Stomach (tissue), 9 donors: ENCODE measurements around the gene HOXC4. TPM values are rescaled to one million over a fixed set of nuclear protein-coding genes. Genes with fewer than 3 reads are reported as not detected.

Experiments used
- DNase-seq, 2 donors: peaks; one replicate each; pipeline versions ENCODE4 v3.0.0 to v3.0.0-alpha.2; 2013 to 2019
- H3K27ac ChIP-seq, 5 donors: fragments of 200-600 bp in 4 of 5; sonication (generic) in 4 of 5; one replicate each; pipeline ENCODE4 v1.5.1; 2013 to 2019; ENCODE audit warnings: mild to moderate bottlenecking in 1 of 5, moderate library complexity in 1 of 5
- H3K27me3 ChIP-seq, 3 donors: fragments of 200-600 bp; sonication (generic); one replicate each; pipeline ENCODE4 v1.5.1; 2017 to 2019; ENCODE audit warnings: mixed run types in 1 of 3
- H3K36me3 ChIP-seq, 4 donors: fragments of 200-600 bp; sonication (generic); 1 replicate in 3 of 4; 2 replicates in 1 of 4; pipeline ENCODE4 v1.5.1; 2016 to 2019
- H3K4me1 ChIP-seq, 4 donors: fragments of 200-600 bp; sonication (generic); one replicate each; pipeline ENCODE4 v1.5.1; 2016 to 2019
- H3K4me3 ChIP-seq, 4 donors: fragments of 200-600 bp; sonication (generic) in 3 of 4; one replicate each; pipeline ENCODE4 v1.5.1; 2016 to 2019; ENCODE audit warnings: mild to moderate bottlenecking in 1 of 4
- H3K9me3 ChIP-seq, 4 donors: fragments of 200-600 bp; sonication (generic); one replicate each; pipeline ENCODE4 v1.5.1; 2016 to 2019
- CTCF ChIP-seq, 7 experiments: fragments of 450-650 bp in 4 of 7; fragments of 200-600 bp in 3 of 7; sonication (generic) in 3 of 7; IDR thresholded peaks; one replicate each; pipeline ENCODE4 v1.5.1; 2016 to 2019; ENCODE audit warnings: antibody characterized with exemption in 7 of 7, control low read depth in 2 of 7, mild to moderate bottlenecking in 1 of 7
- EP300 ChIP-seq: sonication (generic); formaldehyde crosslinking; IDR thresholded peaks from one replicate; pipeline ENCODE4 v1.6.1; 2017; ENCODE audit warnings: antibody characterized with exemption
- POLR2A ChIP-seq, 4 donors: fragments of 450-650 bp; IDR thresholded peaks; one replicate each; pipeline ENCODE4 v1.6.1; 2016; ENCODE audit warnings: antibody characterized with exemption in 4 of 4, control low read depth in 2 of 4, mild to moderate bottlenecking in 1 of 4, moderate library complexity in 1 of 4
- POLR2AphosphoS5 ChIP-seq, 3 donors: sonication (generic); formaldehyde crosslinking; IDR thresholded peaks; one replicate each; pipeline ENCODE4 v1.6.1; 2016; ENCODE audit warnings: antibody characterized with exemption in 3 of 3
- WGBS, 5 donors: extraction: QIAGEN DNeasy Blood & Tissue Kit in 3 of 5; methylation state at CpG; one replicate each; pipeline versions ENCODE4 v1.1.5 to v1.1.7; 2013 to 2018; 5-methylcytosine and 5-hydroxymethylcytosine counted together
- intact Hi-C: fragments of 100-400 bp; cut with DNase I; formaldehyde crosslinking; loops from one replicate; pipeline ENCODE4 v1.15.1; 2023; ENCODE audit warnings: low total_unique reads
- polyA plus RNA-seq, 3 donors: library from polyadenylated mRNA; stranded (reverse); fragments of 200-250 nt; gene quantifications; one replicate each; pipeline ENCODE4 v1.2.3, GENCODE V29; 2013
- total RNA-seq, 5 donors: library from RNA; depleted of rRNA; stranded (reverse); fragments of >200 nt; gene quantifications; one replicate each; pipeline versions ENCODE4 v1.1.0 to v1.2.3, GENCODE V29; 2014 to 2016
- donor health status: healthy with polysubstance abuse.
- donor health status: Bipolar disorder and iron deficiency.
- donor health status: healthy.

Gene HOXC4
- total and polyA plus RNA-seq, 8 donors = 0.92 to 3.7 (median 2.6) TPM; not detected in 3

GRCh38 chr12:54024581-54025305 is 28.9 kb upstream of the HOXC4 start:
- Histone ChIP-seq H3K9me3 (no peaks in the 10 kb centered on the region), H3K4me3 (no peak overlapping the region), H3K4me1 (peaks cover 0 to 21% (median 13%) of the 10 kb centered on the region in 4 donors), H3K27me3 (peaks cover 3 to 100% (median 98%) of the 10 kb centered on the region in 3 donors), H3K27ac (no peak overlapping the region), H3K36me3 (no peaks in the 10 kb centered on the region)
- WGBS, 5 donors = 30 to 41% (median 41%) methylated on average over 5 of the region's 5 CpGs
- no peak for DNase-seq
- intact Hi-C loops = loop anchor here (5.0 kb wide), 1 partner anchor 168 kb away; no protein-coding TSS in a partner anchor
- TF ChIP-seq CTCF (IDR thresholded peaks at IDR 0.05) (no peak), POLR2A (IDR thresholded peaks at IDR 0.05) (no peak), EP300 (no peak), POLR2AphosphoS5 (IDR thresholded peaks at IDR 0.05) (no peak)

GRCh38 chr12:54025499-54026405 is 27.9 kb upstream of the HOXC4 start:
- WGBS, 5 donors = 24 to 33% (median 27%) methylated on average over 7 of the region's 7 CpGs
- intact Hi-C loops = loop anchor here (5.0 kb wide), 1 partner anchor 167 kb away; no protein-coding TSS in a partner anchor
- TF ChIP-seq POLR2AphosphoS5 (IDR thresholded peaks at IDR 0.05) = no peak
- no peak for TF ChIP-seq POLR2A (IDR thresholded peaks at IDR 0.05)
- no peak for TF ChIP-seq EP300
- TF ChIP-seq CTCF (IDR thresholded peaks at IDR 0.05) = no peak
- Histone ChIP-seq H3K4me1 (peaks cover 0 to 21% (median 11%) of the 10 kb centered on the region in 4 donors), H3K27me3 (peaks cover 3 to 100% (median 98%) of the 10 kb centered on the region in 3 donors), H3K27ac (no peak overlapping the region), H3K4me3 (no peak overlapping the region), H3K36me3 (no peaks in the 10 kb centered on the region), H3K9me3 (no peaks in the 10 kb centered on the region)
- no peak for DNase-seq

- no peak for DNase-seq
- intact Hi-C loops = loop anchor here (5.0 kb wide), 1 partner anchor 165 kb away; no protein-coding TSS in a partner anchor
- Histone ChIP-seq H3K27ac (no peak overlapping the region), H3K4me3 (no peak overlapping the region), H3K36me3 (no peaks in the 10 kb centered on the region), H3K27me3 (peaks cover 3 to 100% (median 98%) of the 10 kb centered on the region in 3 donors), H3K9me3 (no peaks in the 10 kb centered on the region), H3K4me1 (peaks cover 0 to 21% (median 11%) of the 10 kb centered on the region in 4 donors)
- TF ChIP-seq POLR2A (IDR thresholded peaks at IDR 0.05) = no peak
- WGBS, 5 donors = 19 to 26% (median 21%) methylated on average over 22 of the region's 22 CpGs
These were observed 26.8 kb upstream of the HOXC4 start for GRCh38 chr12:54026640-54027441.

GRCh38 chr12:54027442-54027786 is 26.2 kb upstream of the HOXC4 start:
- DNase-seq = no peak
- no peaks in the 10 kb centered on the region for H3K9me3 ChIP-seq
- intact Hi-C loops = loop anchor here (5.0 kb wide), 1 partner anchor 165 kb away; no protein-coding TSS in a partner anchor
- peaks cover 3 to 100% (median 97%) of the 10 kb centered on the region in 3 donors for H3K27me3 ChIP-seq
- no peak for TF ChIP-seq CTCF (IDR thresholded peaks at IDR 0.05)
- no peak for TF ChIP-seq POLR2AphosphoS5 (IDR thresholded peaks at IDR 0.05)
- TF ChIP-seq EP300 = no peak
- no peak for TF ChIP-seq POLR2A (IDR thresholded peaks at IDR 0.05)
- WGBS, 5 donors = 36 to 69% (median 57%) methylated on average over 3 of the region's 3 CpGs
- peaks cover 0 to 24% (median 11%) of the 10 kb centered on the region in 4 donors for H3K4me1 ChIP-seq
- H3K4me3 ChIP-seq = no peak overlapping the region
- H3K36me3 ChIP-seq = no peaks in the 10 kb centered on the region
- H3K27ac ChIP-seq = no peak overlapping the region
